Activated T-helper 2 cell treated with anti-CD3 and anti-CD28 coated beads, Interferon-gamma antibody, Interleukin-2, Interleukin-4, amounts not matched to agents 10 μg/mL and 5 μg/mL and 100 μg/mL, durations not matched to agents 14 hours and 24 hours and 36 hours (primary cell): ENCODE measurements around the gene TSPAN13. TPM values are rescaled to one million over a fixed set of nuclear protein-coding genes. Genes with fewer than 3 reads are reported as not detected.
A peak's percentile ranks its signal among the peaks of the same experiment; 100 is the strongest.

ENCODE experiments used
- DNase-seq: peaks from one replicate; pipeline ENCODE4 v3.0.0; 2021; ENCODE audit warnings: low spot score
- H3K27ac Mint-ChIP-seq: one replicate; pipeline ENCODE4 v1.8.0; 2021; ENCODE audit warnings: mixed read lengths
- H3K27me3 Mint-ChIP-seq: one replicate; pipeline ENCODE4 v1.8.0; 2021; ENCODE audit warnings: low read depth, mixed read lengths
- H3K36me3 Mint-ChIP-seq: one replicate; pipeline ENCODE4 v1.8.0; 2021; ENCODE audit warnings: low read depth, mixed read lengths
- H3K4me1 Mint-ChIP-seq: one replicate; pipeline ENCODE4 v1.8.0; 2021; ENCODE audit warnings: low read depth, mixed read lengths
- H3K4me3 Mint-ChIP-seq: one replicate; pipeline ENCODE4 v1.8.0; 2021; ENCODE audit warnings: low read depth, mild to moderate bottlenecking, moderate library complexity, mixed read lengths
- H3K9me3 Mint-ChIP-seq: one replicate; pipeline ENCODE4 v1.8.0; 2021; ENCODE audit warnings: mixed read lengths
- intact Hi-C: fragments of 100-400 bp; cut with micrococcal nuclease; formaldehyde crosslinking; loops from one replicate; pipeline ENCODE4 v1.15.1; 2023
- total RNA-seq: library from RNA; stranded (reverse); gene quantifications from 2 replicates; pipeline ENCODE4 v1.2.3, GENCODE V29; 2022

TSPAN13 gene
- total RNA-seq = 1.3 and 2.0 TPM in 2 replicates

DNA sequence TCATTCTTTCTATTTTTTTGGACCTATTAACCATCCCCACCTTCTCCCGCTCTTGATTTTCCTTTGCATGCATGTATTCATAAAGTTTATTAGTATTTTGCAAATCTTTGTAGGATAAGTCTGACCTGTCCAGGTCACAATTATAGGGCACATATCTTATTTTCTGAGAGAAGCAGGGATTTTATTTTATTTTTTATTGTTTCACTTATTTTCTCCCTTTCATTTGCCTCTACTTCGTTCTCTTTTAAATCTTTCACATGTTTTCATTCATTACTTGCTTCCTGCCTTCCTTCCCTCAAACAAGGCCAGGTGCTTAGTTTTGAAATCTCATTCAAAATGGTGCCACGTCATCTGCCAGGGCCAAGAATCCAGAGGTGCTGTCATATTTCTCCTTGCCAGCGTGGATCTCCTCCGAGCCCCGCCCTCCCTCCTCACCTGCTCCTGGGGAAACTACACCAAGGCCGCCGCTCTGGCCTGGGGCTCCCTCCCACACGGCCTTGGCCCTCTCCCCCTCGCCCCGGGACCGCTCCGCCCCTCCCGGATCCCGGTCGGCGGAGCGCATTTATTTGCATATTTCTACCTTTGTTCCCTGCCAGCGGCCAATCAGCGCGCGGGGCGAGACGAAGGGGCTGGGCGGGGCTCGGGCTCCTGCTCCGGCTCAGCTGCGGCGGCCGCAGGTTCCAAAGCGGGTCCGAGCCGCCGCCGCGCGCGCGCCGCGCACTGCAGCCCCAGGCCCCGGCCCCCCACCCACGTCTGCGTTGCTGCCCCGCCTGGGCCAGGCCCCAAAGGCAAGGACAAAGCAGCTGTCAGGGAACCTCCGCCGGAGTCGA lies at the start of gene TSPAN13:
TSPAN13 (plus strand) TSS at position 654 of the 830 bp plus-strand sequence. CDS start 213 bp downstream, outside the sequence.
- Mint-ChIP-seq H3K36me3 (no peaks in the 10 kb centered on the region), H3K9me3 (no peaks in the 10 kb centered on the region), H3K27me3 (peaks cover 33% of the 10 kb centered on the region), H3K27ac (no peak within 1 kb of the TSS), H3K4me1 (peaks cover 21% of the 10 kb centered on the region), H3K4me3 (peak within 1 kb of the TSS; percentile 83)
- intact Hi-C loops = loop anchor here (5.0 kb wide), 2 partner anchors 36 to 106 kb away; partner anchors contain the start of genes ANKMY2 and BZW2
- DNase-seq = peak; percentile 67

- Mint-ChIP-seq H3K4me3 (no peak overlapping the region), H3K27me3 (no peaks in the 10 kb centered on the region), H3K9me3 (no peaks in the 10 kb centered on the region), H3K4me1 (peaks cover 16% of the 10 kb centered on the region), H3K36me3 (peaks cover 58% of the 10 kb centered on the region), H3K27ac (no peak overlapping the region)
- intact Hi-C loops = no loop called here
- no peak for DNase-seq
These were observed 45.0 kb upstream of the TSPAN13 start for GRCh38 chr7:16708511-16708910.

DNA sequence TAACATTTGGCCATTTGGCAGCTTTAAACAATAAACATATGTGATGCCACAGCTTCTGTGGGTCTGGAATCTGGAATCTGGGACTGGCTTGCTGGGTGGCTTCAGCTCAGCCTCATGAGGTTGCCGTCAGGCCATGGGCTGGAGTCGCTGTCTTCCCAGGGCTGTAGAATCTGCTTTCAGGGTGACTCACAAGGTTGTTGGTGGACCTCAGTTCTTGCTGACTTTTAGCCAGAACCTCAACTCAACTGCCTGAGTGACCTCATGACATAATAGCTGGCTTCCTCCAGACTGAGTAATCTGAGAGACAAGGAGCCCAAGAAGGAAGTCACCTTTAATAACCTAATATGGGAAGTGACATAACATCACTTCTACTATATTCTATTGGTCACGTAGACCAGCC lies 44.6 kb upstream of the TSPAN13 start:
- Mint-ChIP-seq H3K4me1 (peaks cover 16% of the 10 kb centered on the region), H3K36me3 (peaks cover 53% of the 10 kb centered on the region), H3K27me3 (no peaks in the 10 kb centered on the region), H3K27ac (no peak overlapping the region), H3K4me3 (no peak overlapping the region), H3K9me3 (no peaks in the 10 kb centered on the region)
- intact Hi-C loops = no loop called here
- DNase-seq = no peak

DNA sequence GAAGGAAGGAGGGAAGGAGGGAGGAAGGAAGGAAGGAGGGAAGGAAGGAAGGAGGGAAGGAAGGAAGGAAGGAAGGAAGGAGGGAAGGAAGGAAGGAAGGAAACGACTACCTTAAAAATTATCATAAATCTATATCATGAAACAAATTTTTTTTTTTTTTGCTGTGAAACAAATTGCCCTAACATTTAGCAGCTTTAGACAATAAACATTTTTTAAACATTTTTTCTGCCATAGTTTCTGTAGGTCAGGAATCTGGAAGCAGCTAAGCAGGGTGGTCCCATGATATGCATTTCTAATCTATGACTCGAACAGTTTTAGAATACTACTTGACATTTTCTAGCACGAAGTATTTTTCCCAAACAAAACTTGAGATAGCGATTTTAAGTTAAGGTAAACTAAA lies 42.9 kb upstream of the TSPAN13 start:
- intact Hi-C loops = no loop called here
- Mint-ChIP-seq H3K9me3 (no peaks in the 10 kb centered on the region), H3K27me3 (no peaks in the 10 kb centered on the region), H3K4me3 (no peak overlapping the region), H3K27ac (no peak overlapping the region), H3K36me3 (peaks cover 44% of the 10 kb centered on the region), H3K4me1 (peaks cover 16% of the 10 kb centered on the region)
- no peak for DNase-seq

- intact Hi-C loops = no loop called here
- H3K27ac Mint-ChIP-seq = no peak overlapping the region
- peaks cover 34% of the 10 kb centered on the region for H3K36me3 Mint-ChIP-seq
- no peaks in the 10 kb centered on the region for H3K9me3 Mint-ChIP-seq
- H3K4me3 Mint-ChIP-seq = no peak overlapping the region
- H3K4me1 Mint-ChIP-seq = peaks cover 16% of the 10 kb centered on the region
- DNase-seq = no peak
- H3K27me3 Mint-ChIP-seq = no peaks in the 10 kb centered on the region
These were observed 41.8 kb upstream of the TSPAN13 start for GRCh38 chr7:16711730-16712129.

GRCh38 chr7:16712916-16713315 lies 40.6 kb upstream of the TSPAN13 start:
- H3K27ac Mint-ChIP-seq = peak overlapping the region; percentile 0
- H3K4me3 Mint-ChIP-seq = no peak overlapping the region
- intact Hi-C loops = no loop called here

DNA sequence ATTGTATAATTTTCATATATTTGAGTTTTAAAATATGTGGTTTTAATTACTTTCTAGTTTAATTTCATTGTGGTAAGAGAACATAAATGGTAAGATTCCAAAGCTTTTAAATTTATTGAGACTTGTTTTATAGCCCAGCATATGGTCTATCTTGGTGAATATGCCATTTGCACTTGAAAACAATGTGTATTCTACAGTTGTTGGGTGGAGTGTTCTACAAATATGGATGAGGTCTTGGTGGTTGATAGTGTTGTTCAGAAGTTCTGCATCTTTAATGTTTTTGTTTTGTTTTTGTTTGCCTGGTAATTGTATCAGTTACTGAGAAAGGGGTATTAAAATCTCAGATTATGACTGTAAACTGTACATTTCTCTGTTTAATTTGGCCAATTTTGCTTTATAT lies 37.6 kb upstream of the TSPAN13 start:
- DNase-seq = no peak
- no peak overlapping the region for H3K4me3 Mint-ChIP-seq
- H3K4me1 Mint-ChIP-seq = peaks cover 20% of the 10 kb centered on the region
- no peaks in the 10 kb centered on the region for H3K9me3 Mint-ChIP-seq
- H3K27ac Mint-ChIP-seq = no peak overlapping the region
- peaks cover 12% of the 10 kb centered on the region for H3K36me3 Mint-ChIP-seq
- intact Hi-C loops = loop anchor here (5.0 kb wide), 1 partner anchor 36 kb away; the partner anchor contains the start of gene TSPAN13
- H3K27me3 Mint-ChIP-seq = no peaks in the 10 kb centered on the region

More at GRCh38 chr7:16712916-16713315, 40.6 kb upstream of the TSPAN13 start:
- peaks cover 24% of the 10 kb centered on the region for H3K36me3 Mint-ChIP-seq
- peaks cover 16% of the 10 kb centered on the region for H3K4me1 Mint-ChIP-seq
- no peaks in the 10 kb centered on the region for H3K9me3 Mint-ChIP-seq
- no peaks in the 10 kb centered on the region for H3K27me3 Mint-ChIP-seq
- no peak for DNase-seq

DNA sequence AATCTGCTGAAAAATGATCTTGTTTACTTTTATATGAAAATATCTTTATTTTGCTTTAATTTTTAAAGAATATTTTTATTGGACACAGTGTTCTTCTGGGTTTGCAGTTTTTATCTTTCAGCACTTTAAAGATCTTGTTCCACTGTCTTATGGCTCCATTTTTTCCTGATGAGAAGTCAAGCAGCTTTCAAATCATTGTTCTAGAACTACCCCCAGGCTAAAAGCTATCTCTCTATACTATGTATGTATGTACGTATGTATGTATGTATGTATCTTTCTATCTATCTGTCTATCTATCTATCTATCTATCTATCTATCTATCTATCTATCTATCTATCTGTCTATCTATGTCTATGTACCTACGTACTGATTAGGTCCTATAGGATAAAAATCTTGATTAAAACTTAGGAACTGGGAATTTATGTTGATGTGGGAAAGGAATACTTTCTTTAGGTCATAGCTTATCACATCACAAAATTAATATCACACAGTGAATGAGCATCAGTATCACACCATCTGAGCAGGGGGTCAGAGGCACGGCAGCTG lies 35.4 kb upstream of the TSPAN13 start:
- intact Hi-C loops = loop anchor here (5.0 kb wide), 1 partner anchor 34 kb away; the partner anchor contains the start of gene TSPAN13
- no peaks in the 10 kb centered on the region for H3K27me3 Mint-ChIP-seq
- no peak for DNase-seq
- no peak overlapping the region for H3K27ac Mint-ChIP-seq
- H3K4me3 Mint-ChIP-seq = no peak overlapping the region
- peaks cover 10% of the 10 kb centered on the region for H3K4me1 Mint-ChIP-seq
- peaks cover 2% of the 10 kb centered on the region for H3K36me3 Mint-ChIP-seq
- H3K9me3 Mint-ChIP-seq = no peaks in the 10 kb centered on the region

DNA sequence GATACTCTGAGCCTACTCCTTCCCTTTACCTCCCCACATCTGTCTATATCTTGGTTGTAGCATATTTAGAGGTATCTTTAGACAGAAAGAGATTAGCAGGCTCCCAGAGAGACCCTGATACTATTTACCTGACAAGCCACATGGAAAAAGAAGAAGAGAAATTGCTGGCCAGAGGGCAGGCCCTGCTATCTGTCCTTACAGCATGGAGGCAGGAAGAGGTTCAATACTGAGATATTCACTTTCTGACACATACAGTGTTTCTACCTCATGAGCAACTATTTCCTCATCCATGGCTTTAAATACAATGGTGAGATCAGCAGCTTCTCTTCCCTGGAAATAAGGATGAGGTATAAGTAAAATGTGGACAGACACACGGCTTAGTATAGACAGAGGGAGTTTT lies 33.9 kb upstream of the TSPAN13 start:
- H3K36me3 Mint-ChIP-seq = peaks cover 2% of the 10 kb centered on the region
- no peak for DNase-seq
- no peak overlapping the region for H3K4me3 Mint-ChIP-seq
- H3K9me3 Mint-ChIP-seq = no peaks in the 10 kb centered on the region
- no peaks in the 10 kb centered on the region for H3K27me3 Mint-ChIP-seq
- intact Hi-C loops = loop anchor here (5.0 kb wide), 1 partner anchor 33 kb away; the partner anchor contains the start of gene TSPAN13
- H3K4me1 Mint-ChIP-seq = peaks cover 10% of the 10 kb centered on the region
- H3K27ac Mint-ChIP-seq = no peak overlapping the region

GRCh38 chr7:16721541-16721940 lies 32.0 kb upstream of the TSPAN13 start:
- H3K36me3 Mint-ChIP-seq = peaks cover 2% of the 10 kb centered on the region

GRCh38 chr7:16724344-16724743 lies 29.2 kb upstream of the TSPAN13 start:
- H3K4me1 Mint-ChIP-seq = peaks cover 10% of the 10 kb centered on the region
- no peak overlapping the region for H3K4me3 Mint-ChIP-seq
- H3K9me3 Mint-ChIP-seq = no peaks in the 10 kb centered on the region
- no peaks in the 10 kb centered on the region for H3K27me3 Mint-ChIP-seq
- H3K27ac Mint-ChIP-seq = no peak overlapping the region
- peaks cover 2% of the 10 kb centered on the region for H3K36me3 Mint-ChIP-seq
- intact Hi-C loops = no loop called here
- DNase-seq = no peak

More at GRCh38 chr7:16721541-16721940, 32.0 kb upstream of the TSPAN13 start:
- intact Hi-C loops = no loop called here
- Mint-ChIP-seq H3K4me3 (no peak overlapping the region), H3K9me3 (no peaks in the 10 kb centered on the region), H3K4me1 (peaks cover 10% of the 10 kb centered on the region), H3K27ac (no peak overlapping the region), H3K27me3 (no peaks in the 10 kb centered on the region)
- no peak for DNase-seq

GRCh38 chr7:16726189-16726588 lies 27.4 kb upstream of the TSPAN13 start:
- Mint-ChIP-seq H3K4me3 (no peak overlapping the region), H3K36me3 (no peaks in the 10 kb centered on the region), H3K9me3 (no peaks in the 10 kb centered on the region), H3K27ac (no peak overlapping the region), H3K4me1 (peaks cover 5% of the 10 kb centered on the region), H3K27me3 (no peaks in the 10 kb centered on the region)
- intact Hi-C loops = no loop called here
- DNase-seq = no peak

GRCh38 chr7:16727736-16728135 lies 25.8 kb upstream of the TSPAN13 start:
- no peaks in the 10 kb centered on the region for H3K9me3 Mint-ChIP-seq
- H3K27me3 Mint-ChIP-seq = no peaks in the 10 kb centered on the region
- DNase-seq = no peak
- H3K4me1 Mint-ChIP-seq = no peaks in the 10 kb centered on the region
- intact Hi-C loops = no loop called here
- H3K4me3 Mint-ChIP-seq = no peak overlapping the region
- no peaks in the 10 kb centered on the region for H3K36me3 Mint-ChIP-seq
- no peak overlapping the region for H3K27ac Mint-ChIP-seq
